ENCODE measurements around the gene LCE1F.

LCE1F gene

GRCh38 chr1:152752225-152752624 lies 22.7 kb upstream of the LCE1F start:
- Mint-ChIP-seq H3K4me1 (no peaks in the 10 kb centered on the region), H3K36me3 (ENCODE audit: low read depth) (no peaks in the 10 kb centered on the region), H3K9me3 (peaks cover 38% of the 10 kb centered on the region), H3K27me3 (ENCODE audit: low read depth) (no peaks in the 10 kb centered on the region), H3K27ac (no peak overlapping the region), H3K4me3 (no peak overlapping the region)
- TF ChIP-seq CTCF (IDR thresholded peaks at IDR 0.05; ENCODE audit: unreplicated experiment in 3 of 3), result no peak

GRCh38 chr1:152753586-152753985 lies 21.4 kb upstream of the LCE1F start:
- Mint-ChIP-seq H3K4me3 (no peak overlapping the region), H3K9me3 (peaks cover 40% of the 10 kb centered on the region), H3K4me1 (no peaks in the 10 kb centered on the region), H3K36me3 (ENCODE audit: low read depth) (no peaks in the 10 kb centered on the region), H3K27me3 (ENCODE audit: low read depth) (no peaks in the 10 kb centered on the region), H3K27ac (no peak overlapping the region)
- TF ChIP-seq CTCF (IDR thresholded peaks at IDR 0.05; ENCODE audit: unreplicated experiment in 3 of 3), result no peak

GRCh38 chr1:152756872-152757271 lies 18.1 kb upstream of the LCE1F start:
- Mint-ChIP-seq H3K27me3 (ENCODE audit: low read depth) (no peaks in the 10 kb centered on the region), H3K4me3 (no peak overlapping the region), H3K4me1 (no peaks in the 10 kb centered on the region), H3K27ac (no peak overlapping the region), H3K36me3 (ENCODE audit: low read depth) (peaks cover 9% of the 10 kb centered on the region), H3K9me3 (peaks cover 55% of the 10 kb centered on the region)
- TF ChIP-seq CTCF (IDR thresholded peaks at IDR 0.05; ENCODE audit: unreplicated experiment in 3 of 3), result no peak

- no peak for TF ChIP-seq CTCF (IDR thresholded peaks at IDR 0.05; ENCODE audit: unreplicated experiment in 3 of 3)
- no peaks in the 10 kb centered on the region for H3K4me1 Mint-ChIP-seq
- H3K36me3 Mint-ChIP-seq (ENCODE audit: low read depth), result peaks cover 9% of the 10 kb centered on the region
- H3K4me3 Mint-ChIP-seq, result no peak within 1 kb of the TSS
- peaks cover 58% of the 10 kb centered on the region for H3K9me3 Mint-ChIP-seq
- no peak within 1 kb of the TSS for H3K27ac Mint-ChIP-seq
- no peaks in the 10 kb centered on the region for H3K27me3 Mint-ChIP-seq (ENCODE audit: low read depth)
Measured at GRCh38 chr1:152757747-152758146, 17.2 kb upstream of the LCE1F start, which contains the start of gene KPRP. Gene KPRP (plus strand): TSS chr1:152758025. CDS start chr1:152759589, 1,564 bp downstream.

- H3K27ac Mint-ChIP-seq, result no peak overlapping the region
- H3K27me3 Mint-ChIP-seq (ENCODE audit: low read depth), result no peaks in the 10 kb centered on the region
- H3K36me3 Mint-ChIP-seq (ENCODE audit: low read depth), result peaks cover 9% of the 10 kb centered on the region
- no peak overlapping the region for H3K4me3 Mint-ChIP-seq
- H3K9me3 Mint-ChIP-seq, result peaks cover 58% of the 10 kb centered on the region
- TF ChIP-seq CTCF (IDR thresholded peaks at IDR 0.05; ENCODE audit: unreplicated experiment in 3 of 3), result no peak
- H3K4me1 Mint-ChIP-seq, result no peaks in the 10 kb centered on the region
Measured at GRCh38 chr1:152758636-152759035, 16.3 kb upstream of the LCE1F start.

- H3K9me3 Mint-ChIP-seq, result peaks cover 52% of the 10 kb centered on the region
- H3K36me3 Mint-ChIP-seq (ENCODE audit: low read depth), result peaks cover 9% of the 10 kb centered on the region
- no peak overlapping the region for H3K4me3 Mint-ChIP-seq
- no peaks in the 10 kb centered on the region for H3K27me3 Mint-ChIP-seq (ENCODE audit: low read depth)
- no peaks in the 10 kb centered on the region for H3K4me1 Mint-ChIP-seq
- no peak for TF ChIP-seq CTCF (IDR thresholded peaks at IDR 0.05; ENCODE audit: unreplicated experiment in 3 of 3)
- no peak overlapping the region for H3K27ac Mint-ChIP-seq
Measured at GRCh38 chr1:152759453-152760173, 15.3 kb upstream of the LCE1F start.
